GM19023 (cell line): ENCODE results near the gene GRM7.
"Not testable (repeated sequence)": the region's sequence is repeated elsewhere in the genome, so short reads cannot be mapped to it uniquely, and the experiment has no call there.

Source experiments
- ATAC-seq: cut with Tn5 transposase; IDR thresholded peaks from one replicate; pipeline ENCODE4 v1.9.1; 2021; ENCODE audit warnings: mild to moderate bottlenecking, moderate library complexity; ENCODE audit not compliant: unreplicated experiment

GRM7 gene

DNA sequence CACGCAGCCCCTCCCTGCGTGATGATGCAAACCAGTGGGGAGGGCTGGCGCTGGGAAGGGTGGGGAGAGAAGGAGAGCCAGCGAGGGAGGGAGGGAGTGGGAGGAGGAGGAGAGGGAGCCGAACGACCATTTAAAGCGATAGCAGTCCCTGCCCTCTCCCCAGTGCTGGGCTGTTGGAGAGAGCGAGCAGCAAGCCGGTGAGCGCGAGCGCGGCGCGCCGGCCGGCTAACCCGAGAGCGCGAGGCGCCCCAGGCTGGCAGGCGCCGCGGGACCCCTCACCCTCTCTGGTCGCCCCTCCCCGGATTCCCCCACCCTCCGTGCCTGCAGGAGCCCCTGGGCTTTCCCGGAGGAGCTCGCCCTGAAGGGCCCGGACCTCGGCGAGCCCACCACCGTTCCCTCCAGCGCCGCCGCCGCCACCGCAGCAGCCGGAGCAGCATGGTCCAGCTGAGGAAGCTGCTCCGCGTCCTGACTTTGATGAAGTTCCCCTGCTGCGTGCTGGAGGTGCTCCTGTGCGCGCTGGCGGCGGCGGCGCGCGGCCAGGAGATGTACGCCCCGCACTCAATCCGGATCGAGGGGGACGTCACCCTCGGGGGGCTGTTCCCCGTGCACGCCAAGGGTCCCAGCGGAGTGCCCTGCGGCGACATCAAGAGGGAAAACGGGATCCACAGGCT lies at the start of gene GRM7:
TSS of gene GRM7 (plus strand) at position 162 of the 671 bp plus-strand sequence.
- no peak for ATAC-seq

GRCh38 chr3:6821411-6821810 lies 39.5 kb upstream of the GRM7 start:
- no peak for ATAC-seq

DNA sequence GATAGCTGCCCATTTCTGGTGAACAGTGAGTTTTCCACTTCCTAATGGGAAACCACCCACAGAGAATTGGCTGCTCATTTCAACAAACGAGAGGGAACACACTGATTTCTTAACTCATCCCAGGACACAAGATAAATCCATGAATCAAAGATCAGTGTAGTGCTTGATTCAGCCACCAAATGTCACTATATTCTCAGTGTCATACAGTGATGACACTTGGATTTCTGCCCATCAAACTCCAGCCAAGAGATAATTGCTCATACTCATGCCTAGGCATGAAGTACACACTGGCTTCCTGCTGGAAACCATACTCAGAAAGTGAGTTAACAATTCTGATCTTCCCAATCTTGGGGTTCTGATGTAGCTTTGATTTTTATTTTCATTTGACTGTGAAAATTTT lies 35.4 kb upstream of the GRM7 start:
- no peak for ATAC-seq

- ATAC-seq, result no peak
These were observed 33.5 kb upstream of the GRM7 start for GRCh38 chr3:6827453-6827852.

DNA sequence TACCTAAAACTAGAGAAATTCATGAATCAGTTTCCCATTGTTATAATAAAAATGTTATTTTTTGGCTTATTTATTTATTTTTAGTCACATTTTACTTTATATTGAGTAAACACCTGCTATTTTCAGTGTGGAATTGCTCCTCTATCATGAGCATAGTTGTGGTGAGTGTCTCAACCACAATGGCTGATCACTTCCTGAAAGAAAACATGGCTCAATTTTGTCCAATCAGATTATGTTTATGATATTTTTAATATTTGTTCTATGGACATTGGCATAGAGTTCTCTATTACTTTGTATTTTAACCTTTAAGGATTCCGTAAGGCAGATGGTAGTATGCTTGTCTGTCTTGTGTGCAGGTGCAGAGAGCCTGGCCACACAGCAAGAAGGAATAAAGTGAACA lies 16.2 kb upstream of the GRM7 start:
- no peak for ATAC-seq

DNA sequence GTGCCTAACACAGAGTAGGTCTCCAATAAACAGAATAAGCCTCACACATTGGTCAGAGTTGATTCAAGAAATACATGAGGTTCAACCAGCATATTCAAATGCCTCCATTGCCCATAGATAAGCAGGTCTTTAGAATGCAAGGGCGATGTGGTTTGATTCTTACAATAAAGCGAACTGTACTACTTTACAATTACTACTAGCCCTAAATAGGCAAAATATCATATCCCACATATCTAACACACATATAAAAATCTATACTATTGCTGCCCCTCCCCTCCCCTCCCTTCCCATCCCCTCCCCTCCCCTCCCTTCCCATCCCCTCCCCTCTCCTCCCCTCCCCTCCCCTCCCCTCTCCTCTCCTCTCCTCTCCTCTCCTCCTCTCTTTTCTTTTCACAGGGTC lies 6.7 kb upstream of the GRM7 start:
- ATAC-seq, result no peak

- ATAC-seq, result no peak
These were observed 3.4 kb upstream of the GRM7 start for GRCh38 chr3:6857510-6857909.

- no peak for ATAC-seq
These were observed 564 bp upstream of the GRM7 start for GRCh38 chr3:6860149-6860953.

DNA sequence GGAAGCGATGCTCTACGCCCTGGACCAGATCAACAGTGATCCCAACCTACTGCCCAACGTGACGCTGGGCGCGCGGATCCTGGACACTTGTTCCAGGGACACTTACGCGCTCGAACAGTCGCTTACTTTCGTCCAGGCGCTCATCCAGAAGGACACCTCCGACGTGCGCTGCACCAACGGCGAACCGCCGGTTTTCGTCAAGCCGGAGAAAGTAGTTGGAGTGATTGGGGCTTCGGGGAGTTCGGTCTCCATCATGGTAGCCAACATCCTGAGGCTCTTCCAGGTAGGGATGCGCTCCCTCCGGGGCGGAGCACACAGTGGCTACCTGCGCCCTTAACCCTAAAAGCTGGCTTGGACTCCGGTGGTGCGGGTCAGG lies 698 bp downstream of the GRM7 start:
- no peak for ATAC-seq

- ATAC-seq, result no peak
These were observed 1.3 kb downstream of the GRM7 start for GRCh38 chr3:6862041-6862879.

DNA sequence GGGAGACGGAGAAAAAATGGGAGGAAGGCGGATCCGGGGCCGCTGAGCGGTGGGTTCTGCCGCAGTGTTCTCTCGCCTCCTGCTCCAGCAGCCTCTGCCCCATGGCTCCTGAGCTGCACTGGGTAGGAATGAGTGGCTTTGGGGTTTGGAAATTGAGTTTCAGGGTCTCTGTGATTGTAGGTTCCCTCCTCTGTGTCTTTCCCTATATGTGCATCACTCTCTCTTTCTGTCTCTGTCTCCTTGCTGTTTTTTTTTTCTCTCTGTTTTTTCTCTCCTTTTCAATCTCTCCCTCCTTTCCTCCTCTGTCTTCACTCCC lies 1.9 kb downstream of the GRM7 start:
- ATAC-seq, result no peak

DNA sequence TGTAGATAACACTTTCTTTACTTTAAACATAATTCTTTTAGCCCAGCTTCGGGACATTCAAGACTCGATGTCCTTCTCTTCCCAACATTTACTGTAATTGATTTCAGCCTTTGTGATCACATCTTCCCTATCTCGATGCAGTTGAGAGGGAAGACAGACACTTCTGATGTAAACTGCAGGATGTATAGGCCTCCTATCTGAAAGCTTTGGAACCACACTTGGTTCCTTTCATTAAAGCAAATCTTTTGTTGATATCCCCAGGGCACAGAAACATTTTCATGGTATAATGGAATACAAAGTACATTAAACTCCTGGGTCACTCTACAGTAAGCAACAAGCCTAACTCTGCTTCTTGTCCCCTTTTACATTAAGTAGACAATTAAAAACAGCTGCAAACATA lies 6.4 kb downstream of the GRM7 start:
- ATAC-seq, result no peak

DNA sequence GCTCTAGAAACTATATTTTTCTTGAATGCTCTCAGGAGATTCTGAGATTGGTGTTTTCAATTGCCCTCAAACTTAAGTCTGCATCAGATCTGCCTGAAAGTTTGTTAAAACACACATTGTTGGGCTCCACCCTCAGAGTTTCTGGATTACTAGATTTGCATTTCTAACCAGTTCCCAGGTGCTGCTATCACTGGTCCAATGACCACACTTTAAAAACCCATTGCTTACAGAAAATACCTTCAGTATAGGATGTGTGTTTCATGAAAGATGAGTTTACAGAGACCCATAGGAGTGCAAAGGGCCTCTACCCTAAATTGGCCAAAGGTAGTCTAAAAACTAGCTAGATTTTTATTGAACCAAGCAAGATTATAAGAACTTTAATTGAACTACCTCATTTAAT lies 17.8 kb downstream of the GRM7 start:
- ATAC-seq, result no peak

DNA sequence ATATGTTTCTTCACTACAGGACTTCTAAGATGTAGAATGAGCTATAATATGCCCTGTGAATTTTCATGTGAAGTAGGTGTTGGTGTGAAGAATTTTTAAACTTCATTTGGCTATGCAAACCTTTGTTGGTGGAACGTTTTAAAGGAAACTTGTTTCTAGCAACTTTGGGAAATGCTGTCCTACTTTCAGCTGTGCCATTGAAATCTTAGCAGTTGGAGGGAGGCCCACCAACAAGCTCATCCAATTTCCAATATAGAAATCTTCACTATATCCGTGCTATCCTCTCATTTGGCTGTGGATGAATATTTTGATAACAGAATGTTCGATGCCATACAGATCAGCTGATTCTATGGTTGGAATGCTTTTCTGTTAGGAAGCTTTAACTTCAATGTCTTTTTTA lies 51.3 kb downstream of the GRM7 start:
- ATAC-seq, result no peak

DNA sequence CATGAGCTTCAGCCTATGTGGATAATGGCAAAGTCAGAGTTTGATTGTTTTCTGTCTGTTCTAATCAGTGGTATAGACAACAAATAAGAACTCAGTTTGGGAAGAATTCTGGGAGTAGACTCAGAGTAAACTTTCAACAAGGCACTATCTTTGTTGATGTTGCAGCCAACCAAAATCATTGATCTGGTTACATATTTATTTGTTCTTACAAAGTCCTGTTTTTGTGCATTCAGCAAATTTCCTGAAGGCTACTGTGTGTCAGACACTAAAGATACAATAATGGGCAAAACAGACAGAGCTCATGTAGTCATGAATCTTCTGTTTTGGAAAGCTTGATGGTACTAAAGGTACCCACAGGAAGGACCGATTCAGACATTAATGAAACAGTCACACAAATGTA lies 55.0 kb downstream of the GRM7 start:
- ATAC-seq, result no peak

DNA sequence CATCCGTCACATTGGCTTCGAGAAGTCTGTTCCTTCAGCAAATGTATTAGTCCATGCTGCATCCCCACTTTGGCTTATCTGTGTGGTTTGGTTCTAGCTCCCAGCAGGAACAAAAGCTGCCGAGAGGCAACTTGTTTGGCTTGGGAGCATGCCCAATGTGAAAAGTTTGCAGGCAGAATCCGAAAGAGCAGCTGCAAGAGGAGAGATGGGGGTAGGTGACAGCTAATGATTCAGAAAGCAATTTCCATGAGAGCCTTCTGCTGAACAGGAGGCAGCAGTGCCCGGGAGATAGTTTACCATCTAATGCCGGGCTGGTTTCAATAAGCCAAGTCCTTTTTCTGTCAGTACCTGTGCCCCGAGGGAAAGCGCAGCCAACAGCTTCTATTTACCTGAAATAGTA lies 60.2 kb downstream of the GRM7 start:
- no peak for ATAC-seq

DNA sequence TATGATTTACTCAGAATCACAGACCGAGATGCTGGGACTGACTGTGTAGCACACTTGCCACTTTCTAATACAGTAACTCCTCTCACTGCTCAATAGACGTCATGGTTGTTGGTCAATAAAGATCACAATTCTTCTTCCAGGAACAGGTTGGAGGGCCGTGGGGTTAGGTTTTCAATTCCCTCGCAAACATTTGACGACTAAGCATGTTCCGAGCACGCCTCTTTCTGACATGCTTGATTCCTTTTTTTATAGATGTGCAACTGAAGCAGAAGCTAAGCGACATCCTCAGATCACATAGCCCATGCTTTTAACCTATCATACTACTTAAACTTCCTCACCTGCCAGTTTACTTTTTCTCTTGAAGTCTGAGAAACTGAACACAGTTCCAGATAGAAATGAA lies 61.0 kb downstream of the GRM7 start:
- ATAC-seq, result no peak

DNA sequence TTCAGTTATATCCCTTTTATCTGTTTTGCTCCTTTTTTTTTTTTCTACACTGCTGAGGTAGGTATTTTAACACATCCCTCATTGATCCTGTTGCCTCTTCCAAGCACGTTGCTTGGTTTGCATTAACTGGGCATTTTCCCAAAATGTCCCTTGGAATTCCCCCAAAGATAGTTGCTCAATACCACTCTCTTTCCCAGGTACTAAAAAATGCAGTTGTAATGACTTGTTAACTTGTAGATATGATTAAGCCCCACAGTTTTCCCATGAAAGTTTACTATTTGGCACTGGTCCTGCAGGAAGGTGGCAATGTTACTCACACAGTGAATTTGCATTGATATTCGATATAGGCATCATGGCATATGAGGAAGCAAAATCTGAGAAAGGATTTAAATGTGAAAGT lies 67.1 kb downstream of the GRM7 start:
- ATAC-seq, result no peak

DNA sequence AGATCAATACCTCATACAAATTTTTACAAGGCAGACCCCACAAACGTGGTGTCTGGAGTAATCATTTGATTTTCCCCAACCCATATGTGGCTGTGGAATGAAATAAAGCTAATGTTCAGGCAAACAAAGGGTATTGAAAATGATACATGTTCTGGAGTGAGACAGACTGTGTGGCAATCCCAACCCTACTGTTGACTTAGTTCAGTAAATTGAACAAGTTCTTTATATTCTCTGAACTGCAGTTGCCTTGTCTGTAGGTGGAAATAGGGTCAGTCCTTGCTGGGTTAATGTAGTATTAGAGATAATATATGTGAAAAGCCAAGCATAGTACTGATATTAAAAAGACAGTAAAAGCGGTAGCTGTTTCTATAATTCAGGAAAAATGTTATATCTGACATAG lies 69.0 kb downstream of the GRM7 start:
- ATAC-seq, result no peak

GRCh38 chr3:6935418-6935817 lies 74.5 kb downstream of the GRM7 start:
- ATAC-seq, result not testable (repeated sequence)

GRCh38 chr3:6935970-6936369 lies 75.1 kb downstream of the GRM7 start:
- no peak for ATAC-seq

GRCh38 chr3:6962801-6963200 lies 101.9 kb downstream of the GRM7 start:
- no peak for ATAC-seq
